Lower leg skin (tissue), 4 donors: ENCODE measurements around the gene MAGI2. TPM values are rescaled to one million over a fixed set of nuclear protein-coding genes. Genes with fewer than 3 reads are reported as not detected.

Experiments
- DNase-seq, 2 donors: peaks; one replicate each; pipeline ENCODE4 v3.0.0-alpha.2; 2019; ENCODE audit warnings: low spot score in 2 of 2
- H3K4me3 ChIP-seq: fragments of 200-600 bp; sonication (generic); 2 replicates; pipeline ENCODE4 v1.5.1; 2017; ENCODE audit warnings: mild to moderate bottlenecking, low read depth; ENCODE audit not compliant: poor library complexity, severe bottlenecking
- POLR2A ChIP-seq, 2 donors: fragments of 450-650 bp; IDR thresholded peaks; one replicate each; pipeline ENCODE4 v1.6.1; 2016 to 2017; ENCODE audit warnings: antibody characterized with exemption in 2 of 2, mild to moderate bottlenecking in 1 of 2, moderate library complexity in 1 of 2
- WGBS, 2 donors: methylation state at CpG; one replicate each; pipeline ENCODE4 v1.1.5; 2018; 5-methylcytosine and 5-hydroxymethylcytosine counted together
- intact Hi-C: fragments of 100-400 bp; cut with DNase I; formaldehyde crosslinking; loops from one replicate; pipeline ENCODE4 v1.15.0; 2023; ENCODE audit warnings: low total_unique reads
- total RNA-seq, 4 donors: library from RNA; depleted of rRNA; stranded (reverse); fragments of >200 nt; gene quantifications; one replicate each; pipeline ENCODE4 v1.1.0, GENCODE V29; 2016
- TF ChIP-seq, protein P1 (sequence below), 3 donors: fragments of 450-650 bp; IDR thresholded peaks; one replicate each; pipeline ENCODE4 v1.5.1; 2016; ENCODE audit warnings: antibody characterized with exemption in 3 of 3, mild to moderate bottlenecking in 3 of 3, moderate library complexity in 2 of 3

The MAGI2 gene
- total RNA-seq, 4 donors from 2014 or later = 1.6 to 3.0 (median 2.1) TPM

DNA sequence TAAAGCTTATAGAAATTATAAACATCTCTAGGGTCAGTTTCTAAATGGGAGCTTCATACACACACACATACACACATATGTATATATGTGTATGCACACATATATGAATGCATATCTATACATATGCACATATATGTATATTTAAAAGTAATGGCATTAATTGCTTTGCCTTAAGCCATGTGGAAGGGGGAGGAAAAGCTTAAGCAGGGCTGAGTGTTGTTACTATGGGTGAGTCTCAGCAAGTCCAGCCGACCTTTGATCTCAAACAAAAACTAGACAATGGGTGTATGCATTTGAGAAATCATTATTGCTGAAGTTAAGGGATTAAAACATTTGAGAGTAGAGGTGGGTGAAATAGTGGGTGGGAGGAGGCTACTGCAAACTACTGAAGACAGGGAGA, 546.7 kb downstream of the MAGI2 start:
- WGBS, 2 donors = 83 to 90% methylated on average over 1 of the region's 1 CpG
- intact Hi-C loops = no loop called here
- no peak for TF ChIP-seq POLR2A (IDR thresholded peaks at IDR 0.05)
- TF ChIP-seq, protein P1, sequence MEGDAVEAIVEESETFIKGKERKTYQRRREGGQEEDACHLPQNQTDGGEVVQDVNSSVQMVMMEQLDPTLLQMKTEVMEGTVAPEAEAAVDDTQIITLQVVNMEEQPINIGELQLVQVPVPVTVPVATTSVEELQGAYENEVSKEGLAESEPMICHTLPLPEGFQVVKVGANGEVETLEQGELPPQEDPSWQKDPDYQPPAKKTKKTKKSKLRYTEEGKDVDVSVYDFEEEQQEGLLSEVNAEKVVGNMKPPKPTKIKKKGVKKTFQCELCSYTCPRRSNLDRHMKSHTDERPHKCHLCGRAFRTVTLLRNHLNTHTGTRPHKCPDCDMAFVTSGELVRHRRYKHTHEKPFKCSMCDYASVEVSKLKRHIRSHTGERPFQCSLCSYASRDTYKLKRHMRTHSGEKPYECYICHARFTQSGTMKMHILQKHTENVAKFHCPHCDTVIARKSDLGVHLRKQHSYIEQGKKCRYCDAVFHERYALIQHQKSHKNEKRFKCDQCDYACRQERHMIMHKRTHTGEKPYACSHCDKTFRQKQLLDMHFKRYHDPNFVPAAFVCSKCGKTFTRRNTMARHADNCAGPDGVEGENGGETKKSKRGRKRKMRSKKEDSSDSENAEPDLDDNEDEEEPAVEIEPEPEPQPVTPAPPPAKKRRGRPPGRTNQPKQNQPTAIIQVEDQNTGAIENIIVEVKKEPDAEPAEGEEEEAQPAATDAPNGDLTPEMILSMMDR (IDR thresholded peaks at IDR 0.05) = no peak
- DNase-seq = no peak
- no peak overlapping the region for H3K4me3 ChIP-seq

- intact Hi-C loops = no loop called here
- TF ChIP-seq, protein P1 (IDR thresholded peaks at IDR 0.05) = no peak
- no peak for TF ChIP-seq POLR2A (IDR thresholded peaks at IDR 0.05)
- no peak for DNase-seq
- H3K4me3 ChIP-seq = no peak overlapping the region
These were observed 548.0 kb downstream of the MAGI2 start for GRCh38 chr7:78905436-78905835.

GRCh38 chr7:78904983-78905382, 548.5 kb downstream of the MAGI2 start:
- H3K4me3 ChIP-seq = no peak overlapping the region
- intact Hi-C loops = no loop called here
- TF ChIP-seq, protein P1 (IDR thresholded peaks at IDR 0.05) = no peak
- no peak for TF ChIP-seq POLR2A (IDR thresholded peaks at IDR 0.05)
- 45 to 55% methylated on average over 2 of the region's 2 CpGs for WGBS, 2 donors
- no peak for DNase-seq

DNA sequence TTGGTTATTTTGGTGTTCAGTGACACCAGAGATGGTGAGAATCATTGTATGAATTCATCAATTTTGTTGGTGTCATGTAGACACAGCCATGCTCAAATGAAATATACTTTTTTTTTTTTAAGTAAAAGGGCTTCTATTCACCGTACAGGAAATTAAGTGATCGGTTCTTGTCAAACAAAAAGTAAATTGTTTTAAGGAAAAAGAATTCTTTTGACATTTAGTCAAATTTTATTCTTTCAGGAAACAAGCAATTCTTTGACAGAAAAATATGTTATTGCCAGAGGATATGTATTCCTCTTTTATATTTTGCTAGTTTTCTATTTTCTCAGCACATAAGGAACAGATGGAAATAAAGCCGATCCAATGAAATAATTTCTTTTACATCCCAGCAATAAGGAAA, 551.9 kb downstream of the MAGI2 start:
- WGBS, 2 donors = 78 to 82% methylated on average over 3 of the region's 3 CpGs
- TF ChIP-seq, protein P1 (IDR thresholded peaks at IDR 0.05) = no peak
- no peak for TF ChIP-seq POLR2A (IDR thresholded peaks at IDR 0.05)
- intact Hi-C loops = no loop called here
- no peak overlapping the region for H3K4me3 ChIP-seq
- DNase-seq = no peak

DNA sequence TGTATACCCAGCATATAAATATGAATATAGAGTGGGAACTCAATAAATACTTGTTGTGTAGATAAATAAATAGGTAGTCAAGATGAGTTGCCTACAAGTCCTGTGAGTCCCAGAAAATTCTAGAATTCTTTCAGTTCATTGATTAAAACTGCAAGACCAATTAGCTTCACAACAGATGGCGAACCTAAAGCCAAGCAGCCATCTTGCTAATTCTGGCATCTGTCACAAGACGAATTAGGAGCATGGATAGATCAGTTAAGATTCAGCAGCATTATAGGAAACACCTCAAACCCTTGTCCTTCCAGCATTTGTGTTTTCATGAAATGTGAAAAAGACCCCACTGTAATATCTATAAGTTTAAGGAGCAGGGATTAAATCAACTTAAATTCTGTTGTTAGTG, 552.7 kb downstream of the MAGI2 start:
- intact Hi-C loops = no loop called here
- 89 to 94% methylated on average over 2 of the region's 2 CpGs for WGBS, 2 donors

DNA sequence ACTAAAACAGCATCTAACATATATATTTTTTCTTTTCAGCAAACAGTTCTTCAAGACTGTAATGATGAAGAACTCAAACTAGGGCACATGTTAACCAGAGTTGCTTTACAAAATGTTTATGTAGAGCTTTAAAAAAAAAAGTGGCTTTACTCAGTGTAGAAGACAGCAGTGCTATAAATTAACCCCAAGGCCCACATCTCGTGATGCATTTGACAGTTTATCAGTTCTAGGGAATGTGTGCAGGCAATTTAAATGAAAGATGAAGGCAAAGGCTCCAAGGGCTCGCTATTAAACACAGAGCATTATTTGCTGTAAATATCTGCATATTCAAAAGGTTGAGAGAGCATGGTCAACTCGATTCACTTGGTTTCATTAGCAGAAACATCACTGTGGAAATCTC, 558.1 kb downstream of the MAGI2 start:
- intact Hi-C loops = no loop called here
- no peak for DNase-seq
- H3K4me3 ChIP-seq = no peak overlapping the region
- TF ChIP-seq, protein P1 (IDR thresholded peaks at IDR 0.05) = no peak
- no peak for TF ChIP-seq POLR2A (IDR thresholded peaks at IDR 0.05)
- WGBS, 2 donors = 46 to 51% methylated on average over 3 of the region's 3 CpGs

More for the DNA sequence above, 552.7 kb downstream of the MAGI2 start:
- no peak overlapping the region for H3K4me3 ChIP-seq
- no peak for DNase-seq
- TF ChIP-seq, protein P1 (IDR thresholded peaks at IDR 0.05) = no peak
